ENCODE results near the gene RBM15.

DNA sequence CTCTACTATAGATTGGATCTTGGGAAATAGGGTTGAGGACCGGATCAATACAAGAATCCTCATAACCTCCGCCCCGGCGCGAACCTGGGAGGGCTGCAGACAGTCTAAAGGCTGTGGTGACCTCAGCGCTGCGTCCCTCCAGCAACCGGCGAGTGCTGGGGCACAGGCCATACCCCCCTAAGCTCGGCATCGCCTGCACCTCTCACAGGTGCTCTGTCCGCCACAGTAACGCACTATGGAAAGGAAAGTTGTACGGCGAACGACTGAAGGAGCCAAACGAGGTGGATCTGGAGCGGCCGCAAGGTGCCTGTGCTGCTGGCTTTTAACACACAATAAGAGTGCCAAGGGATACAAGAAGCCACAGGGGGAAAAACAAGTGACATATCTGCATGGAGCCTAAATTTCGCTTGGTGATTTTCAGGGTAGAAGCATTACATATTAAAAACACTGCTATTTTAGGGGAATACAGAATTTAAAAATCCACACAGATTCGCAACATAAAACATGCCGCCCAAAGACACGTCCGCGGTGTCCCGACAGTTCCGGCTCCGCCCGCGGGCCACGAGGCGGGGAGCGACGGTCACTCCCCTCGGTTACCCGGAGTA is 1.4 kb upstream of the RBM15 start:
- TF ChIP-seq, protein P1, sequence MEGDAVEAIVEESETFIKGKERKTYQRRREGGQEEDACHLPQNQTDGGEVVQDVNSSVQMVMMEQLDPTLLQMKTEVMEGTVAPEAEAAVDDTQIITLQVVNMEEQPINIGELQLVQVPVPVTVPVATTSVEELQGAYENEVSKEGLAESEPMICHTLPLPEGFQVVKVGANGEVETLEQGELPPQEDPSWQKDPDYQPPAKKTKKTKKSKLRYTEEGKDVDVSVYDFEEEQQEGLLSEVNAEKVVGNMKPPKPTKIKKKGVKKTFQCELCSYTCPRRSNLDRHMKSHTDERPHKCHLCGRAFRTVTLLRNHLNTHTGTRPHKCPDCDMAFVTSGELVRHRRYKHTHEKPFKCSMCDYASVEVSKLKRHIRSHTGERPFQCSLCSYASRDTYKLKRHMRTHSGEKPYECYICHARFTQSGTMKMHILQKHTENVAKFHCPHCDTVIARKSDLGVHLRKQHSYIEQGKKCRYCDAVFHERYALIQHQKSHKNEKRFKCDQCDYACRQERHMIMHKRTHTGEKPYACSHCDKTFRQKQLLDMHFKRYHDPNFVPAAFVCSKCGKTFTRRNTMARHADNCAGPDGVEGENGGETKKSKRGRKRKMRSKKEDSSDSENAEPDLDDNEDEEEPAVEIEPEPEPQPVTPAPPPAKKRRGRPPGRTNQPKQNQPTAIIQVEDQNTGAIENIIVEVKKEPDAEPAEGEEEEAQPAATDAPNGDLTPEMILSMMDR (IDR thresholded peaks at IDR 0.05) = no peak
- TF ChIP-seq POLR2A (IDR thresholded peaks at IDR 0.05) = no peak
